Measurements from ENCODE around the gene BICD1. TPM values are rescaled to one million over a fixed set of nuclear protein-coding genes. Genes with fewer than 3 reads are reported as not detected.

The BICD1 gene
- total and polyA plus RNA-seq, 8 donors, result 13.6 to 21.2 (median 19.6) TPM

DNA sequence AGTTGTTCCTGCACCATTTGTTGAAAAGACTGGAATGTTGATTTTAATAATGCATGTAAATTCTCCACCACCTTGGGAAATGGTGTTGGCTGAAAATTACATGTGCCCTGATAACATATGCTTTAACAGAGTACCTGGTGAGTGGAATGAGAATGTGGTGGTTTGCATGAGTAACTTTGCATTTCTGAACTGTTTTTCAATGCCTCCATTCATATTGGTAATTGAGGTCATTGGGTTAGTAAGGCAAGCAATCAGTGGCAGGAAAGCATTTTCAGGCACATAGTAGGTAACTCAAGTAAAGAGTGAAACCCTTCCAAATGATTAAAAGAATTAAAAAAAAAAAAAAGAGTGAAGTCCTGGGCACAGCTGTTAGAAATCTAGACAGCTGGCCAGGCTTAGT, 32.2 kb upstream of the BICD1 start:
- Histone ChIP-seq H3K27ac (no peak overlapping the region), H3K4me3 (no peak overlapping the region), H3K9me3 (peaks cover 0 to 4% of the 10 kb centered on the region in 2 donors), H3K4me1 (no peaks in the 10 kb centered on the region), H3K27me3 (no peaks in the 10 kb centered on the region), H3K36me3 (no peaks in the 10 kb centered on the region)
- intact Hi-C loops (cut with DNase I), result no loop called here
- ATAC-seq (no peak), DNase-seq (no peak)
- TF ChIP-seq, protein P1, sequence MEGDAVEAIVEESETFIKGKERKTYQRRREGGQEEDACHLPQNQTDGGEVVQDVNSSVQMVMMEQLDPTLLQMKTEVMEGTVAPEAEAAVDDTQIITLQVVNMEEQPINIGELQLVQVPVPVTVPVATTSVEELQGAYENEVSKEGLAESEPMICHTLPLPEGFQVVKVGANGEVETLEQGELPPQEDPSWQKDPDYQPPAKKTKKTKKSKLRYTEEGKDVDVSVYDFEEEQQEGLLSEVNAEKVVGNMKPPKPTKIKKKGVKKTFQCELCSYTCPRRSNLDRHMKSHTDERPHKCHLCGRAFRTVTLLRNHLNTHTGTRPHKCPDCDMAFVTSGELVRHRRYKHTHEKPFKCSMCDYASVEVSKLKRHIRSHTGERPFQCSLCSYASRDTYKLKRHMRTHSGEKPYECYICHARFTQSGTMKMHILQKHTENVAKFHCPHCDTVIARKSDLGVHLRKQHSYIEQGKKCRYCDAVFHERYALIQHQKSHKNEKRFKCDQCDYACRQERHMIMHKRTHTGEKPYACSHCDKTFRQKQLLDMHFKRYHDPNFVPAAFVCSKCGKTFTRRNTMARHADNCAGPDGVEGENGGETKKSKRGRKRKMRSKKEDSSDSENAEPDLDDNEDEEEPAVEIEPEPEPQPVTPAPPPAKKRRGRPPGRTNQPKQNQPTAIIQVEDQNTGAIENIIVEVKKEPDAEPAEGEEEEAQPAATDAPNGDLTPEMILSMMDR (IDR thresholded peaks at IDR 0.05), result no peak

GRCh38 chr12:32076941-32077340, 29.7 kb upstream of the BICD1 start:
- Histone ChIP-seq H3K4me1 (no peaks in the 10 kb centered on the region), H3K27me3 (no peaks in the 10 kb centered on the region), H3K27ac (no peak overlapping the region), H3K9me3 (peaks cover 0 to 4% of the 10 kb centered on the region in 2 donors), H3K36me3 (no peaks in the 10 kb centered on the region), H3K4me3 (no peak overlapping the region)
- DNase-seq, result no peak
- ATAC-seq, result no peak
- TF ChIP-seq, protein P1 (IDR thresholded peaks at IDR 0.05), result no peak
- intact Hi-C loops (cut with DNase I), result no loop called here

GRCh38 chr12:32080435-32080834, 26.2 kb upstream of the BICD1 start:
- Histone ChIP-seq H3K27ac (no peak overlapping the region), H3K9me3 (no peaks in the 10 kb centered on the region), H3K36me3 (no peaks in the 10 kb centered on the region), H3K4me1 (no peaks in the 10 kb centered on the region), H3K27me3 (no peaks in the 10 kb centered on the region), H3K4me3 (no peak overlapping the region)
- TF ChIP-seq, protein P1 (IDR thresholded peaks at IDR 0.05), result no peak
- ATAC-seq (peak; percentile 52), DNase-seq (no peak)
- intact Hi-C loops (cut with DNase I), result no loop called here

DNA sequence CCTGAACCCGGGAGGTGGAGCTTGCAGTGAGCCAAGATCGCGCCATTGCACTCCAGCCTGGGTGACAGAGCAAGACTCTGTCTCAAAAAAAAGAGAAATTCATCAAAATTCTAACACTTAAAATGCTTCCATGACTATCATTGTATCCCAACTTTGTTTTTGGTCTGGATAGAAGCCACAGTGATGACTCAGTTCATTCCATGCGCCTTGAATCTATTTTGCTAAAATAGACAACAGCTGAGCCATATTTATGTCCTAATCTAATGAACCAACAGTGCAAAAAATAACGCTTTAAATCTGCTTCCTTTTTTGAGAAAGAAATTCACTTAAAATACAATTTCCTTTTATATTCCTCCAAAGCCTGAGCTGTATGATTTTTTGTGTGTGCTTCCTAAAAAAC, 23.2 kb upstream of the BICD1 start:
- Histone ChIP-seq H3K9me3 (no peaks in the 10 kb centered on the region), H3K27ac (no peak overlapping the region), H3K36me3 (no peaks in the 10 kb centered on the region), H3K27me3 (no peaks in the 10 kb centered on the region), H3K4me3 (no peak overlapping the region), H3K4me1 (no peaks in the 10 kb centered on the region)
- no peak for DNase-seq
- intact Hi-C loops (cut with DNase I), result no loop called here
- ATAC-seq, result no peak
- TF ChIP-seq, protein P1 (IDR thresholded peaks at IDR 0.05), result no peak

DNA sequence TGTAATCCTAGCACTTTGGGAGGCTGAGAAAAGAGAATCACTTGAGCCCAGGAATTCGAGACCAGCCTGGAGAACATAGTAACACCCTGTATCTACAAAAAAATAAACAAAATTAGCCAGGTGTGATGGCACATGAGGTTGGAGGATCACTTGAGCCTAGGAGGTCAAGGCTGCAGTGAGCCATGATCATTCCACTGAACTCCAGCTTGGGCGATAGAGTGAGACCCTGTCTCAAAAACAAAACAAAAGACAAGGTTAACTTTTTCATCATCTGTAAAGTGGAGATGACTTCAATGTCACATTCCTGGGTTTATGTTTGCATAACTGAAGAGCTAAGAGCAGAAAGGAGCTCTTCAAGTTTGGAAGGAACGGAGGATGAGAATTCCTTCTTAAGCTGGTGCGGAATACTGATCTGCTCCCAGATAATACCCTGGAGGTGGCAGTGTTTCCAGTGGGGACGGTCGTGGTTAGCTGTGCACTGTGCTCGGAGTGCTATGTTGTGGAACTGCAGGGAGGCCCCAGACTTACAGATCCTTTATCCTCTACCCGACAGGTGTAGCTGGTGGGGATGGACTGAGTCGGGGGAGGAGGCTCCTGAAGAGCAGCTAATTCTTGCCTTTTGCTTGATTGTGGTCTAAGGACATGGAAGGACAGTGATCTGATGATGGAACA, 22.5 kb upstream of the BICD1 start:
- H3K27ac ChIP-seq, result no peak overlapping the region
- H3K9me3 ChIP-seq, result no peaks in the 10 kb centered on the region
- ATAC-seq (no peak), DNase-seq (no peak)
- TF ChIP-seq, protein P1 (IDR thresholded peaks at IDR 0.05), result no peak
- H3K36me3 ChIP-seq, result no peaks in the 10 kb centered on the region
- H3K4me1 ChIP-seq, result no peaks in the 10 kb centered on the region
- intact Hi-C loops (cut with DNase I), result no loop called here
- no peak overlapping the region for H3K4me3 ChIP-seq
- H3K27me3 ChIP-seq, result no peaks in the 10 kb centered on the region
